Stimulated activated naive B cell treated with anti-CD40 and anti-IgM and Interleukin-4, amounts not matched to agents 10 μg/mL and 1 μg/mL and 100 μg/mL, for 72 hours (primary cell): Measurements from ENCODE around the gene ZNF212.
A peak's percentile ranks its signal among the peaks of the same experiment; 100 is the strongest.
"Not testable (repeated sequence)": the region's sequence is repeated elsewhere in the genome, so short reads cannot be mapped to it uniquely, and the experiment has no call there.

ENCODE experiments used
- ATAC-seq, 2 donors: fragments of 150-1000 bp; cut with Tn5 transposase; replicated peaks; 2 replicates each; pipeline ENCODE4 v1.10.0; 2021; ENCODE audit warnings: moderate library complexity in 1 of 2
- DNase-seq: peaks from one replicate; pipeline ENCODE4 v3.0.0; 2021
- H3K27ac Mint-ChIP-seq: one replicate; pipeline ENCODE4 v1.8.0; 2022; ENCODE audit warnings: mild to moderate bottlenecking, mixed read lengths
- H3K27me3 Mint-ChIP-seq, 2 donors: one replicate each; pipeline ENCODE4 v1.8.0; 2022; ENCODE audit warnings: mixed read lengths in 2 of 2
- H3K36me3 Mint-ChIP-seq, 2 donors: one replicate each; pipeline ENCODE4 v1.8.0; 2022; ENCODE audit warnings: mixed read lengths in 2 of 2, mild to moderate bottlenecking in 1 of 2
- H3K4me1 Mint-ChIP-seq, 2 donors: one replicate each; pipeline ENCODE4 v1.8.0; 2022; ENCODE audit warnings: mixed read lengths in 2 of 2, mild to moderate bottlenecking in 1 of 2
- H3K4me3 Mint-ChIP-seq, 2 donors: one replicate each; pipeline ENCODE4 v1.8.0; 2022; ENCODE audit warnings: mild to moderate bottlenecking in 2 of 2, mixed read lengths in 2 of 2, moderate library complexity in 1 of 2
- H3K9me3 Mint-ChIP-seq, 2 donors: one replicate each; pipeline ENCODE4 v1.8.0; 2022; ENCODE audit warnings: mixed read lengths in 2 of 2, mild to moderate bottlenecking in 1 of 2

ZNF212 gene

GRCh38 chr7:149254181-149254858 lies 14.9 kb downstream of the ZNF212 start:
- no peak overlapping the region for H3K4me3 Mint-ChIP-seq
- peaks cover 25 to 35% of the 10 kb centered on the region in 2 donors for H3K36me3 Mint-ChIP-seq
- H3K27me3 Mint-ChIP-seq: no peaks in the 10 kb centered on the region
- H3K27ac Mint-ChIP-seq: no peak overlapping the region
- ATAC-seq: no peak
- no peak for DNase-seq
- H3K9me3 Mint-ChIP-seq: no peaks in the 10 kb centered on the region
- H3K4me1 Mint-ChIP-seq: peaks cover 7 to 22% of the 10 kb centered on the region in 2 donors

GRCh38 chr7:149255174-149255573 lies 15.7 kb downstream of the ZNF212 start:
- Mint-ChIP-seq H3K4me3 (no peak overlapping the region), H3K36me3 (peaks cover 24 to 33% of the 10 kb centered on the region in 2 donors), H3K9me3 (no peaks in the 10 kb centered on the region), H3K27me3 (no peaks in the 10 kb centered on the region), H3K4me1 (peaks cover 6 to 18% of the 10 kb centered on the region in 2 donors), H3K27ac (no peak overlapping the region)
- no peak for DNase-seq
- no peak for ATAC-seq

- Mint-ChIP-seq H3K4me3 (no peak overlapping the region), H3K9me3 (no peaks in the 10 kb centered on the region), H3K27me3 (no peaks in the 10 kb centered on the region)
Observed at GRCh38 chr7:149256568-149256967, 17.1 kb downstream of the ZNF212 start.

GRCh38 chr7:149257146-149257545 lies 17.7 kb downstream of the ZNF212 start:
- peaks cover 18 to 27% of the 10 kb centered on the region in 2 donors for H3K36me3 Mint-ChIP-seq
- H3K27ac Mint-ChIP-seq: peak overlapping the region; percentile 56
- peaks cover 6 to 26% of the 10 kb centered on the region in 2 donors for H3K4me1 Mint-ChIP-seq
- no peaks in the 10 kb centered on the region for H3K27me3 Mint-ChIP-seq
- ATAC-seq (no peak), DNase-seq (no peak)
- no peak overlapping the region for H3K4me3 Mint-ChIP-seq
- no peaks in the 10 kb centered on the region for H3K9me3 Mint-ChIP-seq

More at GRCh38 chr7:149256568-149256967, 17.1 kb downstream of the ZNF212 start:
- DNase-seq (no peak), ATAC-seq (no peak)
- Mint-ChIP-seq H3K4me1 (peaks cover 6 to 24% of the 10 kb centered on the region in 2 donors), H3K27ac (peak overlapping the region; percentile 37), H3K36me3 (peaks cover 18 to 27% of the 10 kb centered on the region in 2 donors)

GRCh38 chr7:149261316-149261828 lies 21.9 kb downstream of the ZNF212 start:
- Mint-ChIP-seq H3K4me1 (peaks cover 19 to 42% of the 10 kb centered on the region in 2 donors), H3K27me3 (no peaks in the 10 kb centered on the region), H3K36me3 (peaks cover 20 to 25% of the 10 kb centered on the region in 2 donors), H3K9me3 (no peaks in the 10 kb centered on the region), H3K4me3 (peak overlapping the region; percentile 86 to 91), H3K27ac (peak overlapping the region; percentile 96)
- DNase-seq (no peak), ATAC-seq (peak; percentile 4 to 9)

- Mint-ChIP-seq H3K27ac (peak within 1 kb of the TSS; percentile 96), H3K4me3 (peak within 1 kb of the TSS; percentile 88 to 91), H3K4me1 (peaks cover 19 to 42% of the 10 kb centered on the region in 2 donors), H3K36me3 (peaks cover 25 to 27% of the 10 kb centered on the region in 2 donors), H3K9me3 (no peaks in the 10 kb centered on the region), H3K27me3 (no peaks in the 10 kb centered on the region)
- DNase-seq (peak; percentile 85), ATAC-seq (peak; percentile 89 to 92)
Observed at GRCh38 chr7:149261829-149262617, 22.6 kb downstream of the ZNF212 start, which contains the start of gene ZNF783. Gene ZNF783, plus strand, starts transcription at chr7:149262196. Its CDS starts 138 bp downstream, at chr7:149262334.

- Mint-ChIP-seq H3K27me3 (no peaks in the 10 kb centered on the region), H3K9me3 (peaks cover 0 to 1% of the 10 kb centered on the region in 2 donors), H3K4me3 (no peak overlapping the region), H3K4me1 (peaks cover 20% of the 10 kb centered on the region in 2 donors), H3K36me3 (peaks cover 46 to 60% of the 10 kb centered on the region in 2 donors), H3K27ac (peak overlapping the region; percentile 37)
- no peak for DNase-seq
- ATAC-seq: no peak
Observed at GRCh38 chr7:149266451-149266850, 27.0 kb downstream of the ZNF212 start.

GRCh38 chr7:149267733-149268132 lies 28.3 kb downstream of the ZNF212 start:
- no peak for ATAC-seq
- DNase-seq: no peak
- Mint-ChIP-seq H3K36me3 (peaks cover 44 to 69% of the 10 kb centered on the region in 2 donors), H3K27ac (no peak overlapping the region), H3K9me3 (peaks cover 0 to 1% of the 10 kb centered on the region in 2 donors), H3K4me3 (no peak overlapping the region), H3K4me1 (peaks cover 18 to 22% of the 10 kb centered on the region in 2 donors), H3K27me3 (no peaks in the 10 kb centered on the region)

GRCh38 chr7:149274424-149274823 lies 35.0 kb downstream of the ZNF212 start:
- Mint-ChIP-seq H3K4me1 (peaks cover 6 to 12% of the 10 kb centered on the region in 2 donors), H3K36me3 (peaks cover 65 to 79% of the 10 kb centered on the region in 2 donors)
- not testable (repeated sequence) for DNase-seq, H3K9me3 Mint-ChIP-seq, H3K27ac Mint-ChIP-seq, ATAC-seq, H3K4me3 Mint-ChIP-seq, H3K27me3 Mint-ChIP-seq

- Mint-ChIP-seq H3K4me1 (peaks cover 4 to 5% of the 10 kb centered on the region in 2 donors), H3K4me3 (no peak overlapping the region), H3K9me3 (peaks cover 2 to 4% of the 10 kb centered on the region in 2 donors), H3K27ac (no peak overlapping the region), H3K36me3 (peaks cover 73 to 80% of the 10 kb centered on the region in 2 donors), H3K27me3 (no peaks in the 10 kb centered on the region)
- DNase-seq: no peak
- ATAC-seq: no peak
Observed at GRCh38 chr7:149277871-149278270, 38.4 kb downstream of the ZNF212 start.

- H3K9me3 Mint-ChIP-seq: peaks cover 2 to 4% of the 10 kb centered on the region in 2 donors
- peaks cover 0 to 1% of the 10 kb centered on the region in 2 donors for H3K4me1 Mint-ChIP-seq
- peaks cover 68 to 75% of the 10 kb centered on the region in 2 donors for H3K36me3 Mint-ChIP-seq
- ATAC-seq (no peak), DNase-seq (no peak)
- peak overlapping the region; percentile 31 for H3K27ac Mint-ChIP-seq
- H3K4me3 Mint-ChIP-seq: no peak overlapping the region
- H3K27me3 Mint-ChIP-seq: no peaks in the 10 kb centered on the region
Observed at GRCh38 chr7:149278396-149278795, 38.9 kb downstream of the ZNF212 start.

GRCh38 chr7:149279111-149279743 lies 39.8 kb downstream of the ZNF212 start:
- Mint-ChIP-seq H3K4me1 (peaks cover 4% of the 10 kb centered on the region in 2 donors), H3K27me3 (no peaks in the 10 kb centered on the region), H3K9me3 (peaks cover 2 to 4% of the 10 kb centered on the region in 2 donors), H3K27ac (peak overlapping the region; percentile 62), H3K4me3 (no peak overlapping the region), H3K36me3 (peaks cover 61 to 69% of the 10 kb centered on the region in 2 donors)
- ATAC-seq (no peak), DNase-seq (no peak)

GRCh38 chr7:149280151-149280550 lies 40.7 kb downstream of the ZNF212 start:
- Mint-ChIP-seq H3K9me3 (no peaks in the 10 kb centered on the region), H3K4me1 (peaks cover 11 to 13% of the 10 kb centered on the region in 2 donors), H3K27me3 (no peaks in the 10 kb centered on the region), H3K4me3 (no peak overlapping the region), H3K36me3 (peaks cover 53 to 68% of the 10 kb centered on the region in 2 donors), H3K27ac (no peak overlapping the region)
- ATAC-seq (no peak), DNase-seq (no peak)
